ENCODE results near the gene TBC1D22B. TPM values are rescaled to one million over a fixed set of nuclear protein-coding genes. Genes with fewer than 3 reads are reported as not detected.

TBC1D22B gene
- polyA plus RNA-seq, 1 of the 3 experiments (the other 2 are of a cell fraction): 5.3 TPM

DNA sequence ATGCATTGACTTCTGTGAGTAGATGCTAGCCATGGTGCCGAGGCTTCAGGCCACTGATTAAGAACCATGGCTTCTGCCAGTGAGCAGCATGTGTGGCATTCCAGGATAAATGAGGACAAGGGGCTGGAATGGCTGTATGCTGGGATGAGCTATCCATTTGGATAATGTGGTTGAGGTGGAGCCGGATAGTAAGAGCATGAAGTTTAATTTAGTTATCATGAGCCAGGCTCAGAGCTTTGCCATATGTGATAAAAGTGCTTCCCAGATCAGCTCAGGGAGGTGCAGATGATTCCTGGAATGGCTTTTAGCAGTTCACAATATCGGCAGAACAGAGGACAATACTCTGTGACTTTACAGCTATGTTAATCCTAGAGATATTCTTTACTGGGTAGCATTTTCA is 61.6 kb downstream of the TBC1D22B start (continued):
- TF ChIP-seq EP300 (IDR thresholded peaks at IDR 0.05; ENCODE audit: borderline replicate concordance in 1 of 2, low read depth in 1 of 2, low read length in 1 of 2): peak in 1 of 2 experiments; percentile 80; a peak in 2 of 4 replicates
- TF ChIP-seq TAF1 (IDR thresholded peaks at IDR 0.05; ENCODE audit: borderline replicate concordance, low read depth, low read length): no peak
- no peak for TF ChIP-seq FOXJ3 (CRISPR knock-in tag; IDR thresholded peaks at IDR 0.05)
- TF ChIP-seq SIN3A (IDR thresholded peaks at IDR 0.05; ENCODE audit: borderline replicate concordance, low read depth, low read length): no peak
- TF ChIP-seq RAD21 (IDR thresholded peaks at IDR 0.05; ENCODE audit: low read length): no peak

DNA sequence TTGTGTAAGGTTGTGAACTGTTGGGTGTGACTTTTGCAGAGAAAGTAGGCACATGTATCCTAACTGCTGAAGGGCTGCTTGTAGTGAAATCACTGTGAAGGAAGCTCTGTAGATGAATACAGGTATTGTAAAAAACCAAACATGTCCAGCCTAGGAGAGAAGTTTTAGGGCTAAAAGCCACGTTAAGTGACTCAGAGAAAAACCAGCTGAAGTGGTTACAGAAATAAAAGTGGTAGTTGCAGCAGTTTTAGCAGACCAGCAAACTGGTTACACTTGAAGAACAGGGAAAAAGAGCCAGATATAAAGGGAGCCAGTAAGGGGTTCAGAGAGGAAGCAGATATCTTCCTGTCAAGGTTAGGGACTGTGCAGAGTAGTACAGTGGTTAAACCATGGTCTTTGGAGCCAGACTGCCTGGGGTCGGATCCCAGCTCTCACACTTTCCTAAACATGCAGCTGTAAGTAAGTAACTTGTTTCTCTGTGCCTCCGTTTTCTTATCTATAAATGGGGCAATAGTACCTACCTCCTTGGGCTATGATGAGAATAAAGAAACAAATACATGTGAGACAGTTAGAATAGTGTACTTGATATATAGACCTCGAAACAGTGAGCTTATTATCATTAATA is 62.4 kb downstream of the TBC1D22B start:
- no peak overlapping the region for H3K4me3 ChIP-seq (ENCODE audit: low read depth in 2 of 2, low read length in 1 of 2)
- no peaks in the 10 kb centered on the region for H3K9me2 ChIP-seq
- no peak for DNase-seq
- H2AFZ ChIP-seq (ENCODE audit: low read depth): no peak overlapping the region
- peaks cover 10% of the 10 kb centered on the region; the same call in 1 of the 2 replicates for H4K20me1 ChIP-seq (ENCODE audit: insufficient read depth)
- peaks cover 21 to 48% of the 10 kb centered on the region in 2 experiments for H3K36me3 ChIP-seq (replicated peaks in 1 of 2; ENCODE audit: control insufficient read depth in 1 of 2, insufficient read depth in 2 of 2, low read length in 1 of 2)
- no peaks in the 10 kb centered on the region for H3K79me2 ChIP-seq (ENCODE audit: insufficient read depth)
- CTCF ChIA-PET: interaction anchor here (0.6 to 3.0 kb wide), 10 partner anchors 12 to 372 kb away, joined by 3 to 11 read pairs (median 4); no protein-coding TSS in a partner anchor
- H3K4me2 ChIP-seq: no peak overlapping the region
- peaks cover 14 to 23% of the 10 kb centered on the region in 2 experiments; a peak in 3 of 4 replicates for H3K4me1 ChIP-seq (ENCODE audit: control insufficient read depth in 1 of 2, insufficient read depth in 2 of 2, low read depth in 1 of 2, low read length in 1 of 2)
- H3F3A ChIP-seq (replicated peaks; ENCODE audit: insufficient read depth): peaks cover 25% of the 10 kb centered on the region
- POLR2A ChIA-PET: no interaction called here
- H3K27ac ChIP-seq (ENCODE audit: low read depth in 2 of 2, low read length in 1 of 2): peak overlapping the region in 1 of 2 experiments; percentile 58; a peak in 2 of 4 replicates
- H3K9me3 ChIP-seq: no peaks in the 10 kb centered on the region
- TF ChIP-seq, protein P1, sequence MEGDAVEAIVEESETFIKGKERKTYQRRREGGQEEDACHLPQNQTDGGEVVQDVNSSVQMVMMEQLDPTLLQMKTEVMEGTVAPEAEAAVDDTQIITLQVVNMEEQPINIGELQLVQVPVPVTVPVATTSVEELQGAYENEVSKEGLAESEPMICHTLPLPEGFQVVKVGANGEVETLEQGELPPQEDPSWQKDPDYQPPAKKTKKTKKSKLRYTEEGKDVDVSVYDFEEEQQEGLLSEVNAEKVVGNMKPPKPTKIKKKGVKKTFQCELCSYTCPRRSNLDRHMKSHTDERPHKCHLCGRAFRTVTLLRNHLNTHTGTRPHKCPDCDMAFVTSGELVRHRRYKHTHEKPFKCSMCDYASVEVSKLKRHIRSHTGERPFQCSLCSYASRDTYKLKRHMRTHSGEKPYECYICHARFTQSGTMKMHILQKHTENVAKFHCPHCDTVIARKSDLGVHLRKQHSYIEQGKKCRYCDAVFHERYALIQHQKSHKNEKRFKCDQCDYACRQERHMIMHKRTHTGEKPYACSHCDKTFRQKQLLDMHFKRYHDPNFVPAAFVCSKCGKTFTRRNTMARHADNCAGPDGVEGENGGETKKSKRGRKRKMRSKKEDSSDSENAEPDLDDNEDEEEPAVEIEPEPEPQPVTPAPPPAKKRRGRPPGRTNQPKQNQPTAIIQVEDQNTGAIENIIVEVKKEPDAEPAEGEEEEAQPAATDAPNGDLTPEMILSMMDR (IDR thresholded peaks at IDR 0.05): no peak
- TF ChIP-seq CHD2 (IDR thresholded peaks at IDR 0.05; ENCODE audit: low read length, partially characterized antibody) (no peak), FOSL2 (IDR thresholded peaks at IDR 0.05; ENCODE audit: borderline replicate concordance, low read depth) (no peak), NRF1 (IDR thresholded peaks at IDR 0.05; ENCODE audit: low read depth, low read length) (no peak), MEF2A (IDR thresholded peaks at IDR 0.05; ENCODE audit: borderline replicate concordance, low read depth) (no peak), GATA2 (CRISPR knock-in tag; IDR thresholded peaks at IDR 0.05) (no peak), NFIC (IDR thresholded peaks at IDR 0.05; ENCODE audit: borderline replicate concordance) (no peak), SMC3 (IDR thresholded peaks at IDR 0.05; ENCODE audit: low read depth, low read length) (no peak)
- TF ChIP-seq, protein P2, sequence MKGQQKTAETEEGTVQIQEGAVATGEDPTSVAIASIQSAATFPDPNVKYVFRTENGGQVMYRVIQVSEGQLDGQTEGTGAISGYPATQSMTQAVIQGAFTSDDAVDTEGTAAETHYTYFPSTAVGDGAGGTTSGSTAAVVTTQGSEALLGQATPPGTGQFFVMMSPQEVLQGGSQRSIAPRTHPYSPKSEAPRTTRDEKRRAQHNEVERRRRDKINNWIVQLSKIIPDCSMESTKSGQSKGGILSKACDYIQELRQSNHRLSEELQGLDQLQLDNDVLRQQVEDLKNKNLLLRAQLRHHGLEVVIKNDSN (IDR thresholded peaks at IDR 0.05; ENCODE audit: borderline replicate concordance, low read depth): no peak
- TF ChIP-seq, protein P3, sequence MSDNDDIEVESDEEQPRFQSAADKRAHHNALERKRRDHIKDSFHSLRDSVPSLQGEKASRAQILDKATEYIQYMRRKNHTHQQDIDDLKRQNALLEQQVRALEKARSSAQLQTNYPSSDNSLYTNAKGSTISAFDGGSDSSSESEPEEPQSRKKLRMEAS (IDR thresholded peaks at IDR 0.05; ENCODE audit: low read depth): no peak
- 80% methylated on average over 4 of the region's 4 CpGs for WGBS (ENCODE audit: low lambda C conversion rate)
- H3K9ac ChIP-seq: no peak overlapping the region
- H3K27me3 ChIP-seq (ENCODE audit: insufficient read depth): no peaks in the 10 kb centered on the region
